Fibroblast of the aortic adventitia (primary cell): Measurements from ENCODE around the gene AK5. TPM values are rescaled to one million over a fixed set of nuclear protein-coding genes. Genes with fewer than 3 reads are reported as not detected.

Source experiments
- DNase-seq: peaks from one replicate; pipeline ENCODE4 v3.0.0-alpha.2; 2010; ENCODE audit warnings: low read depth
- H3K4me3 ChIP-seq: 2 replicates; pipeline ENCODE4 v1.5.1; 2011; ENCODE audit warnings: low read depth, mild to moderate bottlenecking, control low read depth, low read length, moderate library complexity
- CTCF ChIP-seq: IDR thresholded peaks from 2 replicates; pipeline ENCODE4 v1.5.1; 2011; ENCODE audit warnings: mild to moderate bottlenecking, low read length, control low read depth, inconsistent platforms; ENCODE audit not compliant: insufficient read depth
- small RNA-seq: library from RNA; depleted of rRNA; stranded (forward); fragments of <200 nt; gene quantifications from one replicate; pipeline ENCODE3, GENCODE V24; 2012
- total RNA-seq: library from RNA; depleted of rRNA; stranded (reverse); fragments of >200 nt; gene quantifications from 2 replicates; pipeline ENCODE4 v1.2.3, GENCODE V29; 2012; ENCODE audit warnings: low replicate concordance

AK5 gene
- total RNA-seq, 1 donor: 13.5 TPM

- DNase-seq: peak; percentile 72
- H3K4me3 ChIP-seq: no peak overlapping the region
- no peak for TF ChIP-seq CTCF
Measured at GRCh38 chr1:77605246-77606026, 323.6 kb downstream of the AK5 start.

- no peak for TF ChIP-seq CTCF
- DNase-seq: no peak
- H3K4me3 ChIP-seq: no peak overlapping the region
Measured at GRCh38 chr1:77608893-77609292, 327.1 kb downstream of the AK5 start.

Small RNA genes lying within 50 kb of the gene (small RNA-seq; reads per million reads assigned to genes)
- not detected for gene RNU7-8P

Other genes with a start within 250 kb of the AK5 start
- gene PIGK, start 62.6 kb upstream of the AK5 start, total RNA-seq: 20.0 and 34.3 TPM in 2 replicates